ENCODE results near the gene NCAM1. TPM values are rescaled to one million over a fixed set of nuclear protein-coding genes. Genes with fewer than 3 reads are reported as not detected.
A peak's percentile ranks its signal among the peaks of the same experiment; 100 is the strongest.
"Not testable (repeated sequence)": the region's sequence is repeated elsewhere in the genome, so short reads cannot be mapped to it uniquely, and the experiment has no call there.

The NCAM1 gene
- polyA plus RNA-seq (ENCODE audit: insufficient read length), result 132 TPM

GRCh38 chr11:112961146-112961668 lies at the start of gene NCAM1:
Gene NCAM1 (plus strand): TSS chr11:112961420.
- DNase-seq (ENCODE audit: low read depth), result peak; percentile 58

- no peak for DNase-seq (ENCODE audit: low read depth)
These were observed 38.6 kb upstream of the NCAM1 start for GRCh38 chr11:112922606-112923005.

GRCh38 chr11:112924836-112925235 lies 36.4 kb upstream of the NCAM1 start:
- DNase-seq (ENCODE audit: low read depth), result not testable (repeated sequence)

GRCh38 chr11:112925516-112926310 lies 35.5 kb upstream of the NCAM1 start:
- DNase-seq (ENCODE audit: low read depth), result no peak

- DNase-seq (ENCODE audit: low read depth), result no peak
These were observed 33.1 kb upstream of the NCAM1 start for GRCh38 chr11:112928136-112928535.

- DNase-seq (ENCODE audit: low read depth), result no peak
These were observed 31.8 kb upstream of the NCAM1 start for GRCh38 chr11:112929432-112929831.

GRCh38 chr11:112931703-112932102 lies 29.5 kb upstream of the NCAM1 start:
- no peak for DNase-seq (ENCODE audit: low read depth)

GRCh38 chr11:112932593-112932992 lies 28.6 kb upstream of the NCAM1 start:
- no peak for DNase-seq (ENCODE audit: low read depth)

- DNase-seq (ENCODE audit: low read depth), result no peak
These were observed 27.2 kb upstream of the NCAM1 start for GRCh38 chr11:112933970-112934369.

- DNase-seq (ENCODE audit: low read depth), result no peak
These were observed 20.1 kb upstream of the NCAM1 start for GRCh38 chr11:112941104-112941503.

GRCh38 chr11:112942966-112943643 lies 18.1 kb upstream of the NCAM1 start:
- no peak for DNase-seq (ENCODE audit: low read depth)

GRCh38 chr11:112946866-112947265 lies 14.4 kb upstream of the NCAM1 start:
- DNase-seq (ENCODE audit: low read depth), result no peak

GRCh38 chr11:112949781-112950575 lies 11.2 kb upstream of the NCAM1 start:
- no peak for DNase-seq (ENCODE audit: low read depth)

- no peak for DNase-seq (ENCODE audit: low read depth)
These were observed 2.5 kb upstream of the NCAM1 start for GRCh38 chr11:112958670-112959069.

- DNase-seq (ENCODE audit: low read depth), result no peak
These were observed 745 bp downstream of the NCAM1 start for GRCh38 chr11:112961751-112962578.

GRCh38 chr11:112962579-112963367 lies 1.6 kb downstream of the NCAM1 start:
- no peak for DNase-seq (ENCODE audit: low read depth)

GRCh38 chr11:112963368-112963955 lies 2.2 kb downstream of the NCAM1 start:
- DNase-seq (ENCODE audit: low read depth), result no peak

GRCh38 chr11:112965656-112966055 lies 4.4 kb downstream of the NCAM1 start:
- no peak for DNase-seq (ENCODE audit: low read depth)

- DNase-seq (ENCODE audit: low read depth), result no peak
These were observed 5.3 kb downstream of the NCAM1 start for GRCh38 chr11:112966561-112966960.

- no peak for DNase-seq (ENCODE audit: low read depth)
These were observed 5.9 kb downstream of the NCAM1 start for GRCh38 chr11:112967082-112967481.

All from forelimb muscle (tissue), 1 donor.